ENCODE data around the gene WDR45B.
"Not testable (repeated sequence)": the region's sequence is repeated elsewhere in the genome, so short reads cannot be mapped to it uniquely, and the experiment has no call there.

- TF ChIP-seq, protein P1, sequence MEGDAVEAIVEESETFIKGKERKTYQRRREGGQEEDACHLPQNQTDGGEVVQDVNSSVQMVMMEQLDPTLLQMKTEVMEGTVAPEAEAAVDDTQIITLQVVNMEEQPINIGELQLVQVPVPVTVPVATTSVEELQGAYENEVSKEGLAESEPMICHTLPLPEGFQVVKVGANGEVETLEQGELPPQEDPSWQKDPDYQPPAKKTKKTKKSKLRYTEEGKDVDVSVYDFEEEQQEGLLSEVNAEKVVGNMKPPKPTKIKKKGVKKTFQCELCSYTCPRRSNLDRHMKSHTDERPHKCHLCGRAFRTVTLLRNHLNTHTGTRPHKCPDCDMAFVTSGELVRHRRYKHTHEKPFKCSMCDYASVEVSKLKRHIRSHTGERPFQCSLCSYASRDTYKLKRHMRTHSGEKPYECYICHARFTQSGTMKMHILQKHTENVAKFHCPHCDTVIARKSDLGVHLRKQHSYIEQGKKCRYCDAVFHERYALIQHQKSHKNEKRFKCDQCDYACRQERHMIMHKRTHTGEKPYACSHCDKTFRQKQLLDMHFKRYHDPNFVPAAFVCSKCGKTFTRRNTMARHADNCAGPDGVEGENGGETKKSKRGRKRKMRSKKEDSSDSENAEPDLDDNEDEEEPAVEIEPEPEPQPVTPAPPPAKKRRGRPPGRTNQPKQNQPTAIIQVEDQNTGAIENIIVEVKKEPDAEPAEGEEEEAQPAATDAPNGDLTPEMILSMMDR (IDR thresholded peaks at IDR 0.05), result not testable (repeated sequence)
- not testable (repeated sequence) for TF ChIP-seq POLR2A, POLR2AphosphoS5 (IDR thresholded peaks at IDR 0.05)
Observed at GRCh38 chr17:82579969-82580368, 68.3 kb downstream of the WDR45B start.

Measured in prostate gland (tissue), 2 donors.